Hepatocyte (in vitro differentiated cells): ENCODE measurements around the gene PLD2. TPM values are rescaled to one million over a fixed set of nuclear protein-coding genes. Genes with fewer than 3 reads are reported as not detected.
"Not testable (repeated sequence)": the region's sequence is repeated elsewhere in the genome, so short reads cannot be mapped to it uniquely, and the experiment has no call there.

Experiments
- DNase-seq: peaks from one replicate; pipeline ENCODE4 v3.0.0-alpha.2; 2016; ENCODE audit warnings: low spot score
- H2AFZ ChIP-seq: fragments of 200-600 bp; sonication (generic); 2 replicates; pipeline ENCODE4 v1.6.0; 2016; ENCODE audit warnings: antibody characterized with exemption, mild to moderate bottlenecking
- H3K27ac ChIP-seq: fragments of 200-600 bp; sonication (generic); 2 replicates; pipeline ENCODE4 v1.5.1; 2016; ENCODE audit warnings: mild to moderate bottlenecking
- H3K27me3 ChIP-seq: fragments of 200-600 bp; sonication (generic); 2 replicates; pipeline ENCODE4 v1.6.1; 2016
- H3K36me3 ChIP-seq: fragments of 200-600 bp; sonication (generic); replicated peaks from 2 replicates; pipeline ENCODE4 v1.5.1; 2016; ENCODE audit warnings: low read depth; ENCODE audit not compliant: insufficient read depth
- H3K4me1 ChIP-seq: fragments of 200-600 bp; sonication (generic); 2 replicates; pipeline ENCODE4 v1.5.1; 2016; ENCODE audit warnings: mild to moderate bottlenecking, moderate library complexity; ENCODE audit not compliant: insufficient read depth
- H3K4me2 ChIP-seq: fragments of 200-600 bp; sonication (generic); 2 replicates; pipeline ENCODE4 v1.6.0; 2016
- H3K4me3 ChIP-seq: fragments of 200-600 bp; sonication (generic); 2 replicates; pipeline ENCODE4 v1.5.1; 2016; ENCODE audit warnings: mild to moderate bottlenecking
- H3K79me2 ChIP-seq: fragments of 200-600 bp; sonication (generic); 2 replicates; pipeline ENCODE4 v1.6.0; 2017; ENCODE audit warnings: mild to moderate bottlenecking
- H3K9me2 ChIP-seq: fragments of 200-600 bp; sonication (generic); replicated peaks from 2 replicates; pipeline ENCODE4 v1.6.0; 2017; ENCODE audit warnings: mild to moderate bottlenecking; ENCODE audit not compliant: insufficient read depth
- H3K9me3 ChIP-seq: fragments of 200-600 bp; sonication (generic); 2 replicates; pipeline ENCODE4 v1.5.1; 2016; ENCODE audit warnings: low read depth, mild to moderate bottlenecking
- H4K20me1 ChIP-seq: fragments of 200-600 bp; sonication (generic); 2 replicates; pipeline ENCODE4 v1.6.0; 2016; ENCODE audit warnings: mild to moderate bottlenecking; ENCODE audit not compliant: insufficient read depth, poor library complexity, severe bottlenecking
- EZH2 ChIP-seq: fragments of 200-600 bp; sonication (generic); IDR thresholded peaks from 2 replicates; pipeline ENCODE4 v1.6.1; 2016; ENCODE audit warnings: antibody characterized with exemption, mild to moderate bottlenecking, borderline replicate concordance
- EZH2phosphoT487 ChIP-seq: fragments of 200-600 bp; sonication (generic); IDR thresholded peaks from one replicate; pipeline ENCODE4 v1.6.1; 2018; ENCODE audit warnings: antibody characterized with exemption, mild to moderate bottlenecking, low read depth, moderate library complexity; ENCODE audit not compliant: unreplicated experiment, severe bottlenecking
- WGBS: methylation state at CpG from one replicate; pipeline ENCODE4 v1.1.6; 2016; ENCODE audit warnings: low lambda C conversion rate; ENCODE audit errors: missing lambda C conversion rate; 5-methylcytosine and 5-hydroxymethylcytosine counted together
- polyA plus RNA-seq: library from polyadenylated mRNA; unstranded; fragments of >200 nt; fragmentation: Nextera tagmentation; extraction: Ambion mirVana; gene quantifications from 2 replicates; pipeline ENCODE4 v1.2.1, GENCODE V29; 2016
- total RNA-seq: library from RNA; depleted of rRNA; stranded (reverse); fragments of >200 nt; gene quantifications from 2 replicates; pipeline ENCODE4 v1.2.3, GENCODE V29; 2014
- TF ChIP-seq, protein P1 (sequence below): fragments of 200-600 bp; sonication (generic); IDR thresholded peaks from 2 replicates; pipeline ENCODE4 v1.5.1; 2016; ENCODE audit warnings: antibody characterized with exemption, mild to moderate bottlenecking; ENCODE audit not compliant: poor library complexity

PLD2 gene
- total and polyA plus RNA-seq, 2 experiments from 2014 or later = 21.8 to 25.2 TPM

DNA sequence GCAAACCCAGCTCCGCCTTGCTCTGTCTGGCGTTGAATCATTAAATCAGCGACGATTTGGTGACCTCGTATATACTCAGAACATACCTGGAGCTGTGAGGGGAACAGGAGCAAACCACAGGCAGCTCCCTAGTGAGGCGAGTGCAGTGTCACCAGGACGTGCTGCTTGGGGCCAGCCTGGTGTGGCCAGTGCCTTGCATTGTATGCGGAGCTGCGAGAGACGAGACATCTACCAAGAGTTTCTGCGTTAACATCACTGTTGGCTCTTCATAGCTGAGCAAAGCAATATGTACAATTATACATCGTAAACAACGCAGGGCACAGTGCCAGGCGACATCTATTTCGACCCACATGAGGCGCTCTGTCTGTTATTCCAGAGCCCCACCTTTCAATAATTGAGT, 54.1 kb downstream of the PLD2 start:
- H3K4me3 ChIP-seq = no peak overlapping the region
- no peaks in the 10 kb centered on the region for H3K36me3 ChIP-seq
- H3K27me3 ChIP-seq = no peaks in the 10 kb centered on the region
- no peak overlapping the region for H3K4me2 ChIP-seq
- no peak overlapping the region for H3K27ac ChIP-seq
- H3K9me2 ChIP-seq = no peaks in the 10 kb centered on the region
- H2AFZ ChIP-seq = no peak overlapping the region
- H3K4me1 ChIP-seq = peaks cover 13% of the 10 kb centered on the region
- WGBS = 93% methylated on average over 16 of the region's 16 CpGs
- H4K20me1 ChIP-seq = no peaks in the 10 kb centered on the region
- peaks cover 60% of the 10 kb centered on the region for H3K79me2 ChIP-seq
- DNase-seq = no peak
- TF ChIP-seq EZH2phosphoT487 (no peak), EZH2 (no peak)
- TF ChIP-seq, protein P1, sequence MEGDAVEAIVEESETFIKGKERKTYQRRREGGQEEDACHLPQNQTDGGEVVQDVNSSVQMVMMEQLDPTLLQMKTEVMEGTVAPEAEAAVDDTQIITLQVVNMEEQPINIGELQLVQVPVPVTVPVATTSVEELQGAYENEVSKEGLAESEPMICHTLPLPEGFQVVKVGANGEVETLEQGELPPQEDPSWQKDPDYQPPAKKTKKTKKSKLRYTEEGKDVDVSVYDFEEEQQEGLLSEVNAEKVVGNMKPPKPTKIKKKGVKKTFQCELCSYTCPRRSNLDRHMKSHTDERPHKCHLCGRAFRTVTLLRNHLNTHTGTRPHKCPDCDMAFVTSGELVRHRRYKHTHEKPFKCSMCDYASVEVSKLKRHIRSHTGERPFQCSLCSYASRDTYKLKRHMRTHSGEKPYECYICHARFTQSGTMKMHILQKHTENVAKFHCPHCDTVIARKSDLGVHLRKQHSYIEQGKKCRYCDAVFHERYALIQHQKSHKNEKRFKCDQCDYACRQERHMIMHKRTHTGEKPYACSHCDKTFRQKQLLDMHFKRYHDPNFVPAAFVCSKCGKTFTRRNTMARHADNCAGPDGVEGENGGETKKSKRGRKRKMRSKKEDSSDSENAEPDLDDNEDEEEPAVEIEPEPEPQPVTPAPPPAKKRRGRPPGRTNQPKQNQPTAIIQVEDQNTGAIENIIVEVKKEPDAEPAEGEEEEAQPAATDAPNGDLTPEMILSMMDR = no peak
- H3K9me3 ChIP-seq = no peaks in the 10 kb centered on the region

DNA sequence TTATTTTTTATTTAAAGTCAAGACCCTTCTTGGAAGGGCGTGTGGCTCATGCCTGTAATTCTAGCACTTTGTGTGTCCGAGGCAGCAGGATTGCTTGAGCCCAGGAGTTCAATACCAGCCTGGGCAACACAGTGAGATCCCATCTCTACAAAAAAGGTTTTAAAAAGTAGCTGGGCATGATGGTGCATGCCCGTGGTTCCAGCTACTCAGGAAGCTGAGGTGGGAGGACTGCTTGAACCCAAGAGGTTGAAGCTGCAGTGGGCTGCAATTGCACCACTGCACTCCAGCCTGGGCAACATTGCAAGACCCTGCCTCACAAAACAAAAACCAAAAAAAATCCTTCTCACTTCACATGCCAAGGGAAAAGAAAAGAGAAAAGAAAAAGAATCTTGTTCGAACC, 55.8 kb downstream of the PLD2 start:
- peaks cover 13% of the 10 kb centered on the region for H3K4me1 ChIP-seq
- H3K4me2 ChIP-seq = no peak overlapping the region

DNA sequence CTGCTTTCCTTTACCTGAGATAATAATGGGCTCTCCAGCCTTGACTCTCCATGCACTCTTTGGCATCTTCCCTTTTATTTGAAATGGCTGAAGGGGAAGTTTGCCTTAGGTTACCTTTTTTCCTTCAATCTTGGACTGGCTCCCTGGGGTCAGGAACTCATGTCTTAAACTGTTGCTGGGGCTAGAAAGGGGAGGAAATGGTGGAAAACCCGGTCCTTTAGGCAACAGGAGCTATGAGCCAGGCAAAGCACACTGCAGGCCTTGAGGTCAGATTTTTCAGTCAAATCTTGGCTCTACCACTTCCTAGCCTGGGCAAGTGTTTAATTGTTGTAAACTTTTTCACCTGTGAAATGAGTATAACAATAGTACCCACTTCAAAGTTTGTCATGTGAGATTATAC, 56.4 kb downstream of the PLD2 start:
- DNase-seq = no peak
- Histone ChIP-seq H3K27me3 (no peaks in the 10 kb centered on the region), H3K9me2 (no peaks in the 10 kb centered on the region), H3K4me1 (peaks cover 7% of the 10 kb centered on the region), H4K20me1 (no peaks in the 10 kb centered on the region), H2AFZ (no peak overlapping the region), H3K4me2 (no peak overlapping the region), H3K9me3 (no peaks in the 10 kb centered on the region), H3K27ac (no peak overlapping the region), H3K36me3 (no peaks in the 10 kb centered on the region), H3K79me2 (peaks cover 58% of the 10 kb centered on the region), H3K4me3 (no peak overlapping the region)
- 100% methylated on average over 1 of the region's 1 CpG for WGBS
- TF ChIP-seq EZH2 (no peak), EZH2phosphoT487 (no peak)
- TF ChIP-seq, protein P1 = no peak

More for the DNA sequence above, 55.8 kb downstream of the PLD2 start:
- no peak overlapping the region for H3K4me3 ChIP-seq
- 97% methylated on average over 4 of the region's 4 CpGs for WGBS
- H3K9me3 ChIP-seq = no peaks in the 10 kb centered on the region
- H3K79me2 ChIP-seq = peaks cover 63% of the 10 kb centered on the region
- TF ChIP-seq EZH2 (no peak), EZH2phosphoT487 (no peak)
- TF ChIP-seq, protein P1 = no peak
- no peaks in the 10 kb centered on the region for H4K20me1 ChIP-seq
- H3K9me2 ChIP-seq = no peaks in the 10 kb centered on the region
- no peak for DNase-seq
- H3K27me3 ChIP-seq = no peaks in the 10 kb centered on the region
- no peak overlapping the region for H3K27ac ChIP-seq
- H3K36me3 ChIP-seq = no peaks in the 10 kb centered on the region
- no peak overlapping the region for H2AFZ ChIP-seq

DNA sequence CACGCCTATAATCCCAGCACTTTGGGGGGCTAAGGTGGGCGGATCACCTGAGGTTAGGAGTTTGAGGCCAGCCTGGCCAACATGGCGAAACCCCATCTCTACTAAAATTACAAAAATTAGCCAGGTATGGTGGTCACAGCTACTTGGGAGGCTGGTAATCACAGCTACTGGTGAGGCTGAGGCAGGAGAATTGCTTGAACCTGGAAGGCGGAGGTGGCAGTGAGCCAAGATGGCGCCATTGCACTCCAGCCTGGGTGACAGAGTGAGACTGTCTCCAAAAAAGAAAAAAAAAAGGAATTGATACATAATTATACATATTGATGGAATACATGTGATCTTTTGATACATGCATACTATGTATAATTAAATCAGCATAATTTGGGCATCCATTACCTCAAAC, 60.6 kb downstream of the PLD2 start:
- H3K27ac ChIP-seq, H3K27me3 ChIP-seq, H2AFZ ChIP-seq, H3K36me3 ChIP-seq, H3K9me3 ChIP-seq, H3K4me3 ChIP-seq, H3K4me2 ChIP-seq, H3K4me1 ChIP-seq, H3K9me2 ChIP-seq, H4K20me1 ChIP-seq, DNase-seq: not testable (repeated sequence)
- H3K79me2 ChIP-seq = peaks cover 51% of the 10 kb centered on the region
- 96% methylated on average over 5 of the region's 5 CpGs for WGBS

DNA sequence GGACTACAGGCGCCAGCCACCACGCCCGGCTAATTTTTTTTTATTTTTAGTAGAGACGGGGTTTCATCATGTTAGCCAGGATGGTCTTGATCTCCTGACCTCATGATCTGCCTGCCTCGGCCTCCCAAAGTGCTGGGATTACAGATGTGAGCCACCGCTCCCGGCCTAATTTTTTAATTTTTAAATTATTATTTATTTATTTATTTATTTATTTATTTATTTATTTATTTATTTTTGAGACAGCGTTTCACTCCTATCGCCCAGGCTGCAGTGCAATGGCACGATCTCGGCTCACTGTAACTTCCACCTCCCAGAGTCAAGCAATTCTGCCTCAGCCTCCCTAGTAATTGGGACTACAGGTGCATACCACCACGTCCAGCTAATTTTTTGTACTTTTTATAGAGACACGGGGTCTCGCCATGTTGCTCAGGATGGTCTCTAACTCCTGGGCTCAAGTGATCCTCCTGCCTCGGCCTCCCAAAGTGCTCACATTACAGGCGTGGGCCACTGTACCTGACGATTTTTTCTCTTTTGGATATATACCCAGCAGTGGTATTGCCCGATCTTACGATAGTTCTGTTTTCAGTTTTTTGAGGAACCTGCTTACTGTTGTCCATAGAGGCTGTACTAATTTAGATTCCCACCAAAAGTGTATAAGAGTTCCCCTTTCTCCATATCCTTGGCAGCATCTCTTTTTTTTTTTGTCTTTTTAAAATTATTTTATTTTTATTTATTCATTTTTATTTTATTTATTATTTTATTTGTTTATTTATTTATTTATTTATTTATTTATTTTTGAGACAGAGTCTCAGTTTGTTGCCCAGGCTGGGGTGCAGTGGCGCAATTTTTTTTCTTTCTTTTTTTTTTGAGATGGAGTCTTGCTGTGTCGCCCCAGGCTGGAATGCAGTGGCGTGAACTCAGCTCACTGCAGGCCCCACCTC, 62.4 kb downstream of the PLD2 start:
- H3K9me2 ChIP-seq, H3K4me1 ChIP-seq, H3K27ac ChIP-seq, H2AFZ ChIP-seq, H3K4me2 ChIP-seq, H3K36me3 ChIP-seq, H3K4me3 ChIP-seq, H3K9me3 ChIP-seq, H3K27me3 ChIP-seq, DNase-seq, H4K20me1 ChIP-seq: not testable (repeated sequence)
- H3K79me2 ChIP-seq = peaks cover 49% of the 10 kb centered on the region
- WGBS = 93% methylated on average over 22 of the region's 22 CpGs
